Pancreas (tissue), 10 donors: ENCODE results near the gene RPL7A. TPM values are rescaled to one million over a fixed set of nuclear protein-coding genes. Genes with fewer than 3 reads are reported as not detected.
"Not testable (repeated sequence)": the region's sequence is repeated elsewhere in the genome, so short reads cannot be mapped to it uniquely, and the experiment has no call there.

ENCODE experiments used
- ATAC-seq, 4 donors: fragments of 200-7000 bp; cut with Tn5 transposase; one replicate each; pipeline versions ENCODE4 v1.8.0 to v1.9.1; 2020; ENCODE audit warnings: mild to moderate bottlenecking in 4 of 4, moderate library complexity in 4 of 4
- DNase-seq, 6 donors: peaks; one replicate each; pipeline ENCODE4 v3.0.0-alpha.2; 2020
- FAIRE-seq: peaks from 2 replicates; lab custom pipeline; 2012; peaks lifted over from hg19 to GRCh38; lab: Jason Lieb, UNC
- H3K27ac ChIP-seq, 4 donors: fragments of 200-600 bp; sonication (generic); 1 replicate in 3 of 4; 2 replicates in 1 of 4; pipeline versions ENCODE4 v1.5.0 to v1.8.0; 2020
- H3K27me3 ChIP-seq, 4 donors: fragments of 200-600 bp; one replicate each; pipeline ENCODE4 v1.8.0; 2021
- H3K36me3 ChIP-seq, 3 donors: fragments of 200-600 bp; sonication (generic) in 1 of 3; one replicate each; pipeline versions ENCODE4 v1.5.0 to v1.8.0; 2020 to 2021
- H3K4me1 ChIP-seq, 3 donors: fragments of 200-600 bp; one replicate each; pipeline ENCODE4 v1.8.0; 2021
- H3K4me3 ChIP-seq, 4 donors: fragments of 200-600 bp; sonication (generic) in 2 of 4; one replicate each; pipeline versions ENCODE4 v1.5.0 to v1.8.0; 2020 to 2021
- H3K9me3 ChIP-seq, 4 donors: fragments of 200-600 bp; one replicate each; pipeline ENCODE4 v1.8.0; 2021
- CTCF ChIP-seq, 4 donors: fragments of 200-600 bp; sonication (generic) in 3 of 4; IDR thresholded peaks; one replicate each; pipeline versions ENCODE4 v1.5.0 to v1.8.0; 2021; ENCODE audit warnings: antibody characterized with exemption in 4 of 4
- WGBS, 2 donors: extraction: QIAGEN DNeasy Blood & Tissue Kit; methylation state at CpG; one replicate each; pipeline ENCODE4 v1.1.7; 2013; 5-methylcytosine and 5-hydroxymethylcytosine counted together
- intact Hi-C, 3 donors: fragments of 100-400 bp; cut with DNase I; formaldehyde crosslinking; loops; one replicate each; pipeline versions ENCODE4 v1.11.1 to v1.14.2; 2022
- polyA plus RNA-seq, 2 donors: library from polyadenylated mRNA; stranded (reverse); fragments of 200-250 nt; gene quantifications; one replicate each; pipeline ENCODE4 v1.2.3, GENCODE V29; 2013
- total RNA-seq, 6 donors: library from RNA; stranded (reverse); fragmentation: NEBNext Ultra II Directional in 4 of 6; extraction: Animal tissue kit (Norgen Biotek cat#: 25700) in 4 of 6; gene quantifications; one replicate each; pipeline versions ENCODE4 v1.2.1 to v1.2.4, GENCODE V29; 2021 to 2023
- donor health status: healthy with polysubstance abuse.
- donor health status: DM: no; HTN: no; CAD: no; lungs with moderate emphysema.
- donor health status: DM: no; HTN: no; CAD: no.
- donor health status: control.
- donor health status: control.
- donor health status: Bipolar disorder and iron deficiency.
- donor health status: DM: yes; HTN: yes; CAD: no.
- donor health status: DM: no; HTN: no; CAD: no.
- donor health status: DM: no; HTN: no; CAD: no.
- donor health status: DM: yes; HTN: yes; CAD: no.

The RPL7A gene
- 1,000 to 10,000 TPM; 1,234 to 2,140 (median 1,676) TPM for total RNA-seq
- 1,000 to 10,000 TPM; 1,900 to 1,906 TPM for polyA plus RNA-seq

- H3K36me3 ChIP-seq, result peaks cover 13 to 50% (median 40%) of the 10 kb centered on the region in 3 donors
Measured at GRCh38 chr9:133347985-133348717, at the start of gene RPL7A, which contains the start of gene MED22. Gene RPL7A, plus strand, starts transcription at chr9:133348218. Its CDS starts 26 bp downstream, at chr9:133348244. Gene MED22, minus strand, starts transcription at chr9:133348131. Its CDS starts 1,469 bp downstream, at chr9:133346662.

GRCh38 chr9:133299996-133300395, 48.0 kb upstream of the RPL7A start:
- 49 to 55% methylated on average over 11 to 16 of the region's 16 CpGs for WGBS, 2 donors
- not testable (repeated sequence) for ATAC-seq

More at GRCh38 chr9:133347985-133348717, at the start of gene RPL7A, which contains the start of gene MED22:
- Histone ChIP-seq H3K27ac (peak within 1 kb of the TSS; percentile 73 to 93 (median 84)), H3K27me3 (no peaks in the 10 kb centered on the region), H3K4me3 (peak within 1 kb of the TSS; percentile 63 to 98 (median 90)), H3K9me3 (no peaks in the 10 kb centered on the region), H3K4me1 (peaks cover 6 to 15% (median 8%) of the 10 kb centered on the region in 3 donors)
- ATAC-seq (peak; percentile 90 to 94 (median 92)), FAIRE-seq (no peak), DNase-seq (peak; percentile 88 to 95 (median 92))
- WGBS, 2 donors, result 0% methylated on average over 59 to 64 of the region's 64 CpGs
- intact Hi-C loops, result no loop called here
- TF ChIP-seq CTCF (IDR thresholded peaks at IDR 0.05), result no peak

GRCh38 chr9:133301253-133302230, 46.5 kb upstream of the RPL7A start:
- 69 to 74% methylated on average over 13 of the region's 13 CpGs for WGBS, 2 donors
- no peak for ATAC-seq
- H3K4me3 ChIP-seq, result no peak overlapping the region
- DNase-seq, result no peak
- H3K27me3 ChIP-seq, result no peaks in the 10 kb centered on the region
- FAIRE-seq, result no peak
- H3K36me3 ChIP-seq, result no peaks in the 10 kb centered on the region
- intact Hi-C loops, result no loop called here
- H3K27ac ChIP-seq, result no peak overlapping the region
- H3K9me3 ChIP-seq, result no peaks in the 10 kb centered on the region
- TF ChIP-seq CTCF (IDR thresholded peaks at IDR 0.05), result no peak
- H3K4me1 ChIP-seq, result no peaks in the 10 kb centered on the region

More at GRCh38 chr9:133299996-133300395, 48.0 kb upstream of the RPL7A start:
- H3K9me3 ChIP-seq, FAIRE-seq, H3K4me3 ChIP-seq, H3K27me3 ChIP-seq, H3K4me1 ChIP-seq, H3K27ac ChIP-seq, intact Hi-C loops, DNase-seq, H3K36me3 ChIP-seq: not testable (repeated sequence)

- Histone ChIP-seq H3K36me3 (no peaks in the 10 kb centered on the region), H3K4me1 (no peaks in the 10 kb centered on the region), H3K27ac (no peak overlapping the region), H3K4me3 (no peak overlapping the region), H3K9me3 (no peaks in the 10 kb centered on the region), H3K27me3 (no peaks in the 10 kb centered on the region)
- 68 to 75% methylated on average over 26 of the region's 26 CpGs for WGBS, 2 donors
- intact Hi-C loops, result no loop called here
- DNase-seq (no peak), ATAC-seq (no peak), FAIRE-seq (no peak)
- TF ChIP-seq CTCF (IDR thresholded peaks at IDR 0.05), result no peak
Measured at GRCh38 chr9:133303266-133304157, 44.5 kb upstream of the RPL7A start.
